Measurements from ENCODE around the gene NPHP3.
"Not testable (repeated sequence)": the region's sequence is repeated elsewhere in the genome, so short reads cannot be mapped to it uniquely, and the experiment has no call there.

DNA sequence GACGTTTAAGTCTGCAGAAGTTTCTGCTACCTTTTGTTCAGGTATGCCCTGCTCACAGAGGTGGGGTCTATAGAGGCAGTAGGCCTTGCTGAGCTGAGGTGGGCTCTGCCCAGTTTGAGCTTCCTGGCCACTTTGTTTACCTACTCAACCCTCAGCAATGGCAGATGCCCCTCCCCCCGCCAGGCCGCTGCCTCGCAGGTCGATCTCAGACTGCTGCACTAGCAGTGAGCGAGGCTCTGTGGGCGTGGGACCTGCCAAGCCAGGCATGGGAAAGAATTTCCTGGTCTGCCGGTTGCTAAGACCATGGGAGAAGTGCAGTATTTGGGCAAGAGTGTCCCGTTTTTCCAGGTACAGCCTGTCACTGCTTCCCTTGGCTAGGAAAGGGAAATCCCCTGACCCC lies 24.5 kb upstream of the NPHP3 start:
- TF ChIP-seq, protein P1, sequence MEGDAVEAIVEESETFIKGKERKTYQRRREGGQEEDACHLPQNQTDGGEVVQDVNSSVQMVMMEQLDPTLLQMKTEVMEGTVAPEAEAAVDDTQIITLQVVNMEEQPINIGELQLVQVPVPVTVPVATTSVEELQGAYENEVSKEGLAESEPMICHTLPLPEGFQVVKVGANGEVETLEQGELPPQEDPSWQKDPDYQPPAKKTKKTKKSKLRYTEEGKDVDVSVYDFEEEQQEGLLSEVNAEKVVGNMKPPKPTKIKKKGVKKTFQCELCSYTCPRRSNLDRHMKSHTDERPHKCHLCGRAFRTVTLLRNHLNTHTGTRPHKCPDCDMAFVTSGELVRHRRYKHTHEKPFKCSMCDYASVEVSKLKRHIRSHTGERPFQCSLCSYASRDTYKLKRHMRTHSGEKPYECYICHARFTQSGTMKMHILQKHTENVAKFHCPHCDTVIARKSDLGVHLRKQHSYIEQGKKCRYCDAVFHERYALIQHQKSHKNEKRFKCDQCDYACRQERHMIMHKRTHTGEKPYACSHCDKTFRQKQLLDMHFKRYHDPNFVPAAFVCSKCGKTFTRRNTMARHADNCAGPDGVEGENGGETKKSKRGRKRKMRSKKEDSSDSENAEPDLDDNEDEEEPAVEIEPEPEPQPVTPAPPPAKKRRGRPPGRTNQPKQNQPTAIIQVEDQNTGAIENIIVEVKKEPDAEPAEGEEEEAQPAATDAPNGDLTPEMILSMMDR (IDR thresholded peaks at IDR 0.05), result not testable (repeated sequence)
- not testable (repeated sequence) for TF ChIP-seq POLR2A (IDR thresholded peaks at IDR 0.05)

Data from thyroid gland (tissue), 4 donors.